ENCODE data around the gene SERPING1.

- TF ChIP-seq POLR2A (IDR thresholded peaks at IDR 0.05) (no peak), CTCF (IDR thresholded peaks at IDR 0.05) (no peak)
These were observed 66.5 kb downstream of the SERPING1 start for GRCh38 chr11:57663975-57664374.
